LHCN-M2 (cell line): Measurements from ENCODE around the gene UBE2L3. TPM values are rescaled to one million over a fixed set of nuclear protein-coding genes. Genes with fewer than 3 reads are reported as not detected.

Source experiments
- DNase-seq: peaks from one replicate; pipeline ENCODE4 v3.0.0-alpha.2; 2012; ENCODE audit warnings: low read depth
- total RNA-seq: library from RNA; depleted of rRNA; stranded (reverse); fragments of >200 nt; gene quantifications from 2 replicates; pipeline ENCODE4 v1.2.3, GENCODE V29; 2014; rRNA removed

Gene UBE2L3
- total RNA-seq, 1 experiment from 2014 or later = 83.1 TPM

DNA sequence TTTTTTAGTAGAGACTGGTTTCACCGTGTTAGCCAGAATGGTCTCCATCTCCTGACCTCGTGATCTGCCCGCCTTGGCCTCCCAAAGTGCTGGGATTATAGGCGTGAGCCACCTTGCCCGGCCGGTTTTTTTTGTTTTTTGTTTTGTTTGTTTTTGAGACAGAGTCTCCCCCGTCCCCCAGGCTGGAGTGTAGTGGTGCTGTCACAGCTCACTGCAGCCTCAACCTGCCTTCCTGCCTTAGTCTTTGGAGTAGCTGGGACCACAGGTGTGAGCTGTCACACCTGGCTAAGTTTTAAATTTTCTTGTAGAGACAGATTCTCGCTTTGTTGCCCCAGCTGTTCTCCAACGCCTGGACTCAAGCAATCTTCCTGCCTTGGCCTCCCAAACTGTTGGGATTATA lies 101.5 kb downstream of the UBE2L3 start:
- DNase-seq = no peak

DNA sequence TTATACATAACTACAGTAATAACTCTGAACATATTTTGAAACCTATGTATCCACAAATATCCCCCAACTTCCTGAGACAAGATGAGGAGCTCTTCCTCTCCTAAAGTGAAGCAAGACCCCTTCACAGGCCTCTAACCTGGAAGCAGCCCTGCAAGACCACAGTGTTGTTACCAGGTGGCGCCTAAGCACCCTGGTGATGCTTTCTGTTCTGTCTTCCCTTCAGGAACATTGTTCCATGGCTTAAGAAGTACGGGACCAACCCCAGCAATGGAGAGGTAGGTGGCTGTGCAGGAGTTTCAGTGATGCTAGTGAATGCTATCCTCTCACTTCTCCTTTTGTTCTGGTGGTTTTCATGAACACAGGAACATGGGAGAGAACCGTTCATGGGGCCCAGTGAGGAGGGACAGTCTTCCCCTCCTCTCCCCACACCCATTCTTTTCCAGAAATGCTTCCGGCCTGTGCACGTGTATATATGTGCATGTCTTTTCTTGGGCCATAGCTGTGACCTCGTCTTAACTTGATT lies 104.7 kb downstream of the UBE2L3 start:
- no peak for DNase-seq

Other genes starting within 250 kb of the UBE2L3 start
- 0.64 and 0.98 TPM in 2 replicates for gene RIMBP3B, start 184.0 kb upstream of the UBE2L3 start, total RNA-seq
- gene HIC2, start 150.3 kb upstream of the UBE2L3 start, total RNA-seq = 2.1 and 2.8 TPM in 2 replicates
- 0.32 and 0.69 TPM in 2 replicates for gene TMEM191C, start 100.3 kb upstream of the UBE2L3 start, total RNA-seq
- gene RIMBP3C, start 16.3 kb upstream of the UBE2L3 start, total RNA-seq = 1.4 and 1.8 TPM in 2 replicates
- 39.6 and 49.2 TPM in 2 replicates for gene YDJC, start 62.3 kb downstream of the UBE2L3 start, total RNA-seq
- gene CCDC116, start 65.0 kb downstream of the UBE2L3 start, total RNA-seq = 0.06 and 0.26 TPM in 2 replicates
- 40.5 and 49.7 TPM in 2 replicates for gene SDF2L1, start 74.6 kb downstream of the UBE2L3 start, total RNA-seq
- 27.8 and 29.6 TPM in 2 replicates for gene PPIL2, start 98.3 kb downstream of the UBE2L3 start, total RNA-seq
- 0.38 and 0.80 TPM in 2 replicates for gene YPEL1, start 168.1 kb downstream of the UBE2L3 start, total RNA-seq